GM19238 (cell line): Measurements from ENCODE around the gene GCSH.
A peak's percentile ranks its signal among the peaks of the same experiment; 100 is the strongest.
"Not testable (repeated sequence)": the region's sequence is repeated elsewhere in the genome, so short reads cannot be mapped to it uniquely, and the experiment has no call there.

Experiments
- DNase-seq: peaks from one replicate; pipeline ENCODE4 v3.0.0; 2011; ENCODE audit warnings: low spot score; ENCODE audit not compliant: insufficient read length

GCSH gene

GRCh38 chr16:81095953-81096714 lies at the start of gene GCSH:
GCSH (minus strand) TSS chr16:81096395; CDS start chr16:81096278, 117 bp downstream.
- DNase-seq, result peak; percentile 97

DNA sequence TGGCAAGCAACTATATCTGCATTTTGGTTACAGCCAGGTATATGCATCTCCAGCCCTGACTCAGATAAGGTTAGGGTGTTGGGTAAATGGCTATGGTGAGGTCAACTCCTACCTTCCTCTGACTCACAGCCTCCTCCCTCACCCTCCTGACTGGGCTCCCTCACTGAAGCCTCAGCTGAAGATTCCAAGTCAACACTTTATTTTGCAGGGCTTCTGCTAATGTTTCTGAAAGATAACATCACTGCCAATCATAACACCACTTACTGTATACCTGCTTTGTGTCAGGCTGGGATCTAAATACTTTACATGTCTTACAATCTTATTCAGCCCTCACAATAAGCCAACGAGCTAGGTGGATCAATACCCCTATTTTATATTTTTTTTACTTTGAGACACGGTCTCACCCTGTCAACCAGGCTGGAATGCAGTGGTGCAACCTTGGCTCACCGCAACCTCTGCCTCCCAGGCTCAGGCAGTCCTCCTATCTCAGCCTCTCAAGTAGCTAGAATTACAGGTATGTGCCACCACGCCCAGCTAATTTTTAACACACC lies 47.8 kb upstream of the GCSH start:
- DNase-seq, result no peak

DNA sequence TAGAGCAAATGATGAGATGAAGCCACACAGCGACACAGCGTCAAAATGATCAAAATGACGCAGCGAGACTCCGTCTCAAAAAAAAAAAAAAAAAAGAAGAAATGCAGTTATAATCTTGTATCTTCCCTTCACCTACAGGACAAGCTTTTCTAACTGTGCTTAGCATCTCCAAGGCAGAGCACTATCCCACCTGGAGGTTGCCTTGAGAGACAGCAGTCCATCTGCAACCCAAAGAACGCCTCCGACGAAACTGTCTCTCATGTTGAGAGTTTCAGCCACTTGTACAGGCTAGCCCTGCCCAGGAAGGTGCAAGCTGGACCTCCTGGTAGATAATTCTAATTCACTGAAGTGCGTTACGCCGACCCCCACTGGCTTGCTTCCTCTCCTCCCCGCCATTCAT lies 46.7 kb upstream of the GCSH start:
- DNase-seq, result no peak

GRCh38 chr16:81140930-81141780 lies 45.0 kb upstream of the GCSH start:
- DNase-seq, result no peak

DNA sequence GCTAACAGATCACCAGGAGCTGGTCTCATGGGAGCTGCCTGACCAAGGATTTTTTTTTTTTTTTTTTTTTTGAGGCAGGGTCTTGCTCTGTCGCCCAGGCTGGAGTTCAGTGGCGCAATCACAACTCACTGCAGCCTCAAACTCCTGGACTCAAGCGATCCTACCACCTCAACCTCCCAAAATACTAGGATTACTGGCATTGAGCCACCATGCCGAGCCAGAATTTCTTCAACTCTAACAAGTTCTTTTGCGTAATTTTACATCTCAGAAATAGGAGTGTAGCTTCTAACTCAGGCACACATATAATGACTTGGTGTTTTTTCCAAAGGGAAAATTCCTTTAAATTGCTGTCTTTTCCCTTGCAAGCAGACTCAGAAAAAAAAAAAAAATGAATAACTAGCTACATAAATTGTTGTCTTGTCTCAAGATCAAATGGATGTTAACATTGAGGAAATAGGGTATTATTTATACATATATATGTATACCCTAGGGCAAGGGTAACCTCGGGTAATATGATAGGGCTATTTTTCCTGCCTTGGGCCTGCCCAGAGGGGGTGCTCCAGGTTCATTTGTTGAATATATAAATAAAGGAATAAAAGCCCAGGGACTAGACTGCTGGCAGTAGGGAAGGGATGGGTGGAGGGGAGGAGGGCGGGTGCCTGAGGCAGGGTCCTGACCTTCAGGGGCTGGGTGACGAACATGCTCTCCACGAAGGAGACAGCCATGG lies 42.8 kb upstream of the GCSH start:
- DNase-seq, result no peak

- no peak for DNase-seq
Observed at GRCh38 chr16:81137754-81138153, 41.6 kb upstream of the GCSH start.

DNA sequence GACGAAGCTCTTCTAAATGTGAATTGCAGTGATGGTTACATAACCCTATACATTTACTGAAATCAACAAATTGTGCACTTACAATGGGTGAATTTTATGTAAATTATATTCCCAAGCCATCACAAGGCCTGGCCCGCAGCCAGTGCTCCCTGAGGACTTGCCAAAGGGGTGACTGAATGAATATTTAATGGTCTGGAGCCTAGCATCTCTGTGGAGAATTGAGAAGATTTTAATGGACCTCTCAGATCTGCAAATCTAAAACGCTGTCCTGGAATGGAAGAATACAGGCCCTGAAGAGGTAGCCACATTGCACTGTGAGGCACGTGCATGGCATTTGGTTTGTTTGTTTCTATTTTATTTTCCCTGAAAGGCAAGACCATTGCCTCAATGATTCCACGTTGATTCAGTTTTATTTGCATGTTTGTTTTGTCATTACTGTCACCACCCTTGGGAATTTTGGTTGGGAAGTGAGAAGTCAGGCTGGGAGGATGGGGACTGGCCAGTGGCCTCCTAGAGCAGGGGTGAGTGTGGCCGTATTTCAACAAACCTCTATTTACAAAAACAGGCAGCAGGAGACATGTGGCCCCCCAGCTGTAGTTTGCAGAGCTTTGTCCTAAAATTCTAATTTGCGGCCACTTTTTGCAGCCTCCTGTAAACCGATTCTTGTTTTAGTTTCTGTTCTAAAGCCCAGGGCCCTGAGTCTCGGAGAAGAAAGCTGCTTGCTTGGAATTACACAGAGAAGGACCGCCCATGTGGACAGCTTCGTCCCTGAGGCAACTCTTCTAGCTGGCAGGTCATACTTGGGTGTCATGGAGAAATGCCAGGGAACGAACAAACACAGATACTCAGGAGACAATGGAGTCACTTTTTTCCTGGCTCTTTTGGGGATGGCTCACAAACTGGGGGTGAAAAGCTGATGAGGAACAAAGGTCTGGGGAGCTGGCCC lies 40.5 kb upstream of the GCSH start:
- no peak for DNase-seq

- DNase-seq, result no peak
Observed at GRCh38 chr16:81130126-81130525, 33.9 kb upstream of the GCSH start.

GRCh38 chr16:81128726-81129524 lies 32.7 kb upstream of the GCSH start:
- DNase-seq, result no peak

- no peak for DNase-seq
Observed at GRCh38 chr16:81127051-81127450, 30.9 kb upstream of the GCSH start.

DNA sequence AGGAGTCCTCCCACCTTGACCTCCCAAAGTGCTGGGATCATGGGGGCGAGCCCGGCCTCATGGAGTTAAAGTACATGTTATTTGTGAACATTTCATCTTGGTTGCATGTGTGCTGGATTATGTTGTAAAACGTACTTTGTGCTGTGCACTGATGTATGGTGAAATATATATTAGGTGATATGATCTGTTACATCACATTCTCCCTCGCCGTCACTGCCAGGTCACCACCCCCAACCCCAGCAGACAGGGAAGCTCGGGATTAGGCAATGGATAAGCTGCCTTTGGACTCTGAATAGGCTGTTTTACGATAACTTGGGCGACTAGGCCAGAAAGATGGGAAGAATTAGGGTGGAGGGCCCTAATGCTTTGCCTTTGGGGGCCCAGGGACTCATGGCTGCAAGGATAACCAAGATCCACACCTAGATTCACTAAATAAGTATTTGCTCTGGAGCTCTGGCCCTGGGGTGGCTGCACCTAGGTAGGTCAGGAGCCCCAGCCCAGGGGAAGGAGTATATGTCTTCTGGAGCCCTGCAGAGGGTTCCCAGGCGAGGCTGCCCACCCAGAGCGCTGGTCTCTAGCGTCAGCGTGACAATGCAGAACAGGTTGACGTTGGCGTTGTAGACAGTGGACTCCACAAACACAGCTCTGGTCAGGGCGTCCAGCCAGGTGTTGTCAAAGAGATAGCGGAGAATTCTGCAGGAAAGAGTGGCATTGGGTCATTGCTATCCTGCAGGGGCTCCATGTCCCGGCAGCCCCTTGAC lies 27.1 kb upstream of the GCSH start:
- no peak for DNase-seq

- no peak for DNase-seq
Observed at GRCh38 chr16:81121474-81121990, 25.3 kb upstream of the GCSH start.

- no peak for DNase-seq
Observed at GRCh38 chr16:81117436-81117835, 21.2 kb upstream of the GCSH start.

DNA sequence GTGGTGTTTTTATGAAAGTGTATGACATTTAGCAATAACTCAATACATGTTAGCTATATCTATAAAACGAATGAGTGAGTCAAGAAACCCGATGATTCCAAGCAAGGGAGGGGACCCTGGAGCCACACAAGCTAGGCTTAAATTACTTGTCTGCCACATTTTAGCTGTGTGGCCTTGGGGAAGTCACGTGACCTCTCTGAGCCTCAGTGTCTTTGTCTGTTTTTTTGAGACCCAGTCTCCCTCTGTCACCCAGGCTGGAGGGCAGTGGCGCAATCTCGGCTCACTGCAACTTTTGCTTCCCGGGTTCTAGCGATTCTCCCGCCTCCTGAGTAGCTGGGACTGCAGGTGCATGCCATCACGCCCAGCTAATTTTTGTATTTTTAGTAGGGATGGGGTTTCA lies 20.1 kb upstream of the GCSH start:
- DNase-seq, result no peak

DNA sequence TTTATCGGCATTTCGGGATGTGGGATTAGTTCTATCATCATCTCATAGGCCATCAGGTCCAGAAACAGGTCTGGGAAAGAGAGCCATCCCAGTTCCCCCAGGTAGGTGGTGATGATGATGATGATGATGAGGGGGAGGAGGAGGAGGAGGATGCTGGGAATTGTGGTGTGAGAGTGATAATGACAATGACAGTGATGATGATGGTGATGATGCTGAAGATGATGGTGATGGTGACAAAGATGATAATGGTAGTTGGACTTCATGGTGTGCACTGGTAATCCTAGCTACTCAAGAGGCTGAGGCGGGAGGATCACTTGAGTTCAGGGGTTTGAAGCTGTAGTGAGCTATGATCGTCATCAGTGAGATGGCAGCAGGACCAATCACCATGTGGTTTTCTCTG lies 16.3 kb upstream of the GCSH start:
- no peak for DNase-seq

GRCh38 chr16:81109274-81109673 lies 13.1 kb upstream of the GCSH start:
- not testable (repeated sequence) for DNase-seq

DNA sequence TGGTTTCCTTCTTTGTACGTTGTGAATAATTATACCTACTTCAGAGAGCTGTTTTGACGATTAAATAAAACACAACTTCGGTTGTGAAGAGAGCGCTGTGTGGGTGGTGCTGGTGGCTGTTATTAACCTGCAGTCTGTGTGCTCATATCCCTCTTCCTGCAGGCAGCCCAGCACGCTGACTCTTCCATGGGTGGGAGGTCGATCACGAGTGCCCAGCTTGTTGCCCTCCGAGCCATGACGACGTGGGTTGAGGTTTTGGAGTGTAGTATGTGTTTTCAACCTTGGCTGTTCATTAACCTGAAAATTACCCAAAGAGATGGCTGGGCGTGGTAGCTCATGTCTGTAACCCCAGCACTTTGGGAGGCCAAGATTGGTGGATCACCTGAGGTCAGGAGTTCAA lies 11.3 kb upstream of the GCSH start:
- DNase-seq, result no peak

- no peak for DNase-seq
Observed at GRCh38 chr16:81106826-81107503, 10.8 kb upstream of the GCSH start.
